ENCODE measurements around the gene RPL29. TPM values are rescaled to one million over a fixed set of nuclear protein-coding genes. Genes with fewer than 3 reads are reported as not detected.

The RPL29 gene
- total RNA-seq, 1 donor from 2014 or later: 1,224 TPM

DNA sequence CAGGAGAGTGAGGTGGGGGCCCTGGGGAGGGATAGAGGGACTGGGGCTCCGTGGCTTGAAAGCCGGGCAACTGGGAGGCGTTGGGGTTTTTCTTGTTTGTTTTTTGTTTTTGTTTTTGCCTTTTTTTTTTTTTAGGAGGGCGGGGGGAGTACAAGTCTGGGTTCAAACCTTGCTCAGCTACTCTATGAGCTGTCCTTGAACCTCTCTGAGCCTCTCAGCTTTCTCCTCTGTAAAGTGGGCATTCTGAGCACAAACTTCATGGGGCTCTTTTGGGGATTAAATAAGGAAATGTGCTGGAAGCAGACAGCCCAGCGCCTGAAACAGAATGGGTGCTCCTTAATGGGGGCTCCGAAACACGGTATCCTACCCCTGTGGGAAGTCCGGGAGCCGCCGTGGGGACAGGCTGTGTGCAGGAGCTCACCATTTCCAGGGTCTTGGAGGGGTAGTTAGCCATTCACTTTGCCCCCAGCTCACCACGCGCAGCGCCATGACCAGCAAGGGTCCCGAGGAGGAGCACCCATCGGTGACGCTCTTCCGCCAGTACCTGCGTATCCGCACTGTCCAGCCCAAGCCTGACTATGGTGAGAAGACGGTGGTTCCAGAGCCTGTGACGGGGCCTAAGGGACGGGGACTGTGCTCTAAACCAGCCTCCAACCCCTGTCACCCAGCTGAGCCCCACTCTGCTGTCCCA, 12.0 kb downstream of the RPL29 start:
- Histone ChIP-seq H3K36me3 (no peaks in the 10 kb centered on the region), H3K27me3 (no peaks in the 10 kb centered on the region), H3K27ac (peak overlapping the region; percentile 93 to 97), H3K9me3 (no peaks in the 10 kb centered on the region), H3K4me3 (peak overlapping the region; percentile 77 to 93), H3K4me1 (peaks cover 16 to 19% of the 10 kb centered on the region in 2 donors)
- intact Hi-C loops (cut with DNase I): loop anchor here (1.0 kb wide), 1 partner anchor 12 kb away; the partner anchor contains the start of gene RPL29
- TF ChIP-seq, protein P1, sequence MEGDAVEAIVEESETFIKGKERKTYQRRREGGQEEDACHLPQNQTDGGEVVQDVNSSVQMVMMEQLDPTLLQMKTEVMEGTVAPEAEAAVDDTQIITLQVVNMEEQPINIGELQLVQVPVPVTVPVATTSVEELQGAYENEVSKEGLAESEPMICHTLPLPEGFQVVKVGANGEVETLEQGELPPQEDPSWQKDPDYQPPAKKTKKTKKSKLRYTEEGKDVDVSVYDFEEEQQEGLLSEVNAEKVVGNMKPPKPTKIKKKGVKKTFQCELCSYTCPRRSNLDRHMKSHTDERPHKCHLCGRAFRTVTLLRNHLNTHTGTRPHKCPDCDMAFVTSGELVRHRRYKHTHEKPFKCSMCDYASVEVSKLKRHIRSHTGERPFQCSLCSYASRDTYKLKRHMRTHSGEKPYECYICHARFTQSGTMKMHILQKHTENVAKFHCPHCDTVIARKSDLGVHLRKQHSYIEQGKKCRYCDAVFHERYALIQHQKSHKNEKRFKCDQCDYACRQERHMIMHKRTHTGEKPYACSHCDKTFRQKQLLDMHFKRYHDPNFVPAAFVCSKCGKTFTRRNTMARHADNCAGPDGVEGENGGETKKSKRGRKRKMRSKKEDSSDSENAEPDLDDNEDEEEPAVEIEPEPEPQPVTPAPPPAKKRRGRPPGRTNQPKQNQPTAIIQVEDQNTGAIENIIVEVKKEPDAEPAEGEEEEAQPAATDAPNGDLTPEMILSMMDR (IDR thresholded peaks at IDR 0.05): no peak
- DNase-seq (ENCODE audit: low spot score in 2 of 2): no peak

DNA sequence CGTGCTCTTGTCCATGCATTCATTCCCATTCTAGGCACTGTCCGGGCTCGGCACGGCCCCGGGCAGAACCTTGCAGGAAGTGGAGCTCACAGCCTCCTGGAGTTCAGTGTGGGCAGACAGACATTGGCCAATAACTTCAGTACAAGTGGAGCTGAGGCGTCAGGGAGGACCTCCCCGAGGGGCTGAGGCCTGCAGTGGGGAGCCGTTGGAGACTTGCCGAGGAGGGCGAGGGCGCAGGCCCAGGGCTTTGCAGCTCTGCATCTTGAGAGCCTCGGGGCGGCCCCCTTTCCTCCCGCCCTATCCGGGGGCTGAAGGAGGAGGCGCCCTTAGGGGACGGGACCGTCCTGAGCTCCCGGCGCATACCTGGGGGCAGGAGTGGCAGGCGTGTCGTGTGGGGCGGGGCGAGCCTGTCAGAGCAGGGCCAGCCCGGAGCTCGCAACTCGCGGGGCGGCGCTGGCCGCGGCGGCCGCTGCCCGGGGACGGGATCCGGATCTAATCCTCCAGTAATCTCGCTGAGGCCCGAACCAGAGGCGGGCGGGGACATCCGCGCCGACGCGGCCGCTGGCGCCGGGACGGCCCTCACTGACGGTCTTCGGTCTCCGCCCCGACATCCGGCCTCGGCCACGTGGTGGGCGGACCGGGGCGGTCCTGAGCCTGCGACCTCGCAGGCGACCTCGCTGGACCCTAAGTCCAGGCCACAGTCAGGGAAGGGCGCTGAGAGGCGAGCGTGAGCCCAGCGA, 12.7 kb downstream of the RPL29 start, which contains the start of gene ACY1:
Gene ACY1, plus strand, starts transcription at position 698 of the 740 bp plus-strand sequence. CDS start 530 bp downstream, outside the sequence.
- Histone ChIP-seq H3K27me3 (no peaks in the 10 kb centered on the region), H3K4me3 (peak within 1 kb of the TSS; percentile 77 to 93), H3K4me1 (peaks cover 16 to 19% of the 10 kb centered on the region in 2 donors), H3K9me3 (no peaks in the 10 kb centered on the region), H3K36me3 (no peaks in the 10 kb centered on the region), H3K27ac (peak within 1 kb of the TSS; percentile 93 to 97)
- TF ChIP-seq, protein P1 (IDR thresholded peaks at IDR 0.05): no peak
- intact Hi-C loops (cut with DNase I): loop anchor here (1.0 kb wide), 1 partner anchor 12 kb away; the partner anchor contains the start of gene RPL29
- peak; percentile 44 to 95 for DNase-seq (ENCODE audit: low spot score in 2 of 2)

DNA sequence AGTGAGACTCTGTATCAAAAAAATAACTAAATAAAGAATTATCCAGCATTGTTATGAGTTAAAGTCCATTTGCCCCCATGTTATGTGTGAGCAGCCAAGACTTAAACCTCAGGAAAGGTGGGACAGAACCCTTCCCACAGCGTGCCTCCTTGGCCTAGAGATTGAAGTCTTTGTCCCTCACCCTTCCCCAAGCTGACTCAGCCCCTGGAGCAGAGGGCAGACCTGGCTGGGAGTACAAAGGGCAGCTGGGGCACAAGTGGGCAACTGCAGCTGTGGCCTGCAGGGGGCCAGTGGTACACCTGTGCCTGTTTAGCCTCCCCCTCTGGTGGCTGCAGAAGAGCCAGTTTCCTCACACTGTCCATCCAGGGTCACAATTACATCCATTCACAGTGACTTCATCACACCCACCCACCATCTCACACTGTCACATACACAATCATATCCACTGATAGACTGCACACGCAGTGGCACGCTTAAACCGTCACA, 13.3 kb downstream of the RPL29 start:
- TF ChIP-seq, protein P1 (IDR thresholded peaks at IDR 0.05): peak in 2 of 3 experiments; percentile 12 to 36
- Histone ChIP-seq H3K27ac (peak overlapping the region; percentile 93 to 97), H3K4me3 (peak overlapping the region; percentile 77 to 93), H3K9me3 (no peaks in the 10 kb centered on the region), H3K27me3 (no peaks in the 10 kb centered on the region), H3K4me1 (peaks cover 16 to 19% of the 10 kb centered on the region in 2 donors), H3K36me3 (no peaks in the 10 kb centered on the region)
- DNase-seq (ENCODE audit: low spot score in 2 of 2): no peak
- intact Hi-C loops (cut with DNase I): no loop called here

DNA sequence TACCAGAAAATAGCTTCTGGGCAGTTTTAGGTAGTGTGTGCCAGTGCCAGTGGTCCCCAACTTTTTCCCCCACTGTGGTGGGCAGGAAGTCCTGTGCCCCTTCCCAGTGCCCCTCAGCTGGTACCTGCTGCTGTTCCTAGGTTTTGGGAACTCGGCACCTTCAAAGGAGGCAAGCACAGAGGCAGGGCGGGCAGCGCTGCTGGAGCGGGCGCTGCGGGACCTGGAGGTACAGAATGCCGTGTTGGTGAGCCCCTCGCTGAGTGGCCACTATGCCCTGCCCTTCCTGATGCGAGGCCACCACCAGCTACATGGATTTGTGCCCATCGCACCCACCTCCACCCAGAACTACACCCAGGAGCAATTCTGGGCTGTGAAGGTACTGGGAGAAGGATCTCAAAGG, 15.4 kb downstream of the RPL29 start:
- no peak for DNase-seq (ENCODE audit: low spot score in 2 of 2)
- no peak overlapping the region for H3K27ac ChIP-seq
- H3K4me3 ChIP-seq: no peak overlapping the region
- no peaks in the 10 kb centered on the region for H3K36me3 ChIP-seq
- no peaks in the 10 kb centered on the region for H3K27me3 ChIP-seq
- intact Hi-C loops (cut with DNase I): no loop called here
- peaks cover 16 to 19% of the 10 kb centered on the region in 2 donors for H3K4me1 ChIP-seq
- H3K9me3 ChIP-seq: no peaks in the 10 kb centered on the region
- TF ChIP-seq, protein P1 (IDR thresholded peaks at IDR 0.05): no peak

DNA sequence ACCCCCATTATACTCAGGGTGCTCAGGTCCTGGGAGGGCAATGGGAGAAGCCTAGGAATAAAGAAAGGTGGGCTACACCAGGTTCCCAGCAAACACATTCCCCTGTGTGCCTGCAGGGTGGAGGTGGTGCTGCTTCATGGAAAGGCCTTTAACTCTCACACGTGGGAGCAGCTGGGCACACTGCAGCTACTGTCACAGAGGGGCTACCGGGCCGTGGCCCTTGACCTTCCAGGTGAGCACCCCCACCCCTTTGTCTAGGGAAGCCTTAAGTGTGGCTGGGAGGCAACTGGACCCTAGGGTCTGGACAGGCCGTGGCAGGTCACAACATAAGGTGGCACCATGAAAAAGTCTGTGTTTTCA, 17.6 kb downstream of the RPL29 start:
- intact Hi-C loops (cut with DNase I): loop anchor here (10.0 kb wide), 1 partner anchor 307 kb away; the partner anchor contains the start of gene GLYCTK
- peaks cover 16 to 22% of the 10 kb centered on the region in 2 donors for H3K4me1 ChIP-seq
- H3K27me3 ChIP-seq: no peaks in the 10 kb centered on the region
- no peaks in the 10 kb centered on the region for H3K9me3 ChIP-seq
- TF ChIP-seq, protein P1 (IDR thresholded peaks at IDR 0.05): no peak
- no peaks in the 10 kb centered on the region for H3K36me3 ChIP-seq
- DNase-seq (ENCODE audit: low spot score in 2 of 2): no peak
- no peak overlapping the region for H3K27ac ChIP-seq
- no peak overlapping the region for H3K4me3 ChIP-seq
